Neural cell (in vitro differentiated cells): ENCODE data around the gene RAI14. TPM values are rescaled to one million over a fixed set of nuclear protein-coding genes. Genes with fewer than 3 reads are reported as not detected.
"Not testable (repeated sequence)": the region's sequence is repeated elsewhere in the genome, so short reads cannot be mapped to it uniquely, and the experiment has no call there.

Experiments
- H2AFZ ChIP-seq: fragments of 200-600, 300-800 bp; sonication (generic), shearing (Covaris generic); 2 replicates; pipeline ENCODE4 v1.6.0; 2014; ENCODE audit warnings: low read depth, mild to moderate bottlenecking, antibody characterized with exemption, low read length, moderate library complexity
- H3F3A ChIP-seq: fragments of 200-600 bp; shearing (Covaris generic); 2 replicates; pipeline ENCODE4 v1.6.1; 2016; ENCODE audit warnings: mild to moderate bottlenecking, moderate library complexity, mixed read lengths, antibody characterized with exemption, low read length; ENCODE audit not compliant: insufficient read depth, poor library complexity, severe bottlenecking
- H3K27ac ChIP-seq: fragments of 200-600, 300-800 bp; sonication (generic), shearing (Covaris generic); 2 replicates; pipeline ENCODE4 v1.5.1; 2014; ENCODE audit warnings: mild to moderate bottlenecking, low read length, moderate library complexity
- H3K27me3 ChIP-seq: fragments of 300-800, 200-600 bp; sonication (generic), shearing (Covaris generic); 2 replicates; pipeline ENCODE4 v1.6.0; 2014; ENCODE audit warnings: mild to moderate bottlenecking, low read depth, low read length, moderate library complexity; ENCODE audit not compliant: insufficient read depth
- H3K36me3 ChIP-seq: fragments of 300-800, 200-600 bp; sonication (generic), shearing (Covaris generic); 2 replicates; pipeline ENCODE4 v1.5.1; 2014; ENCODE audit warnings: mild to moderate bottlenecking, antibody characterized with exemption, low read length, moderate library complexity; ENCODE audit not compliant: insufficient read depth
- H3K4me2 ChIP-seq: fragments of 300-800, 200-600 bp; sonication (generic), shearing (Covaris generic); 2 replicates; pipeline ENCODE4 v1.6.0; 2014; ENCODE audit warnings: mild to moderate bottlenecking, low read length
- H3K4me3 ChIP-seq: fragments of 300-800, 200-600 bp; sonication (generic), shearing (Covaris generic); 2 replicates; pipeline ENCODE4 v1.5.1; 2014; ENCODE audit warnings: mild to moderate bottlenecking, low read length, moderate library complexity
- H3K79me2 ChIP-seq: fragments of 200-600 bp; shearing (Covaris generic); replicated peaks from 2 replicates; pipeline ENCODE4 v1.6.0; 2014; ENCODE audit warnings: mild to moderate bottlenecking, low read length, moderate library complexity; ENCODE audit not compliant: insufficient read depth
- H3K9ac ChIP-seq: fragments of 300-800, 200-600 bp; sonication (generic), shearing (Covaris generic); 2 replicates; pipeline ENCODE4 v1.6.1; 2016; ENCODE audit warnings: mild to moderate bottlenecking, low read length, mixed read lengths
- H3K9me2 ChIP-seq: fragments of 200-600 bp; shearing (Covaris generic); 2 replicates; pipeline ENCODE4 v1.6.1; 2016; ENCODE audit warnings: mild to moderate bottlenecking, low read length, mixed read lengths; ENCODE audit not compliant: insufficient read depth
- H3K9me3 ChIP-seq: fragments of 200-600, 300-800 bp; sonication (generic), shearing (Covaris generic); 2 replicates; pipeline ENCODE4 v1.6.1; 2016; ENCODE audit warnings: mild to moderate bottlenecking, mixed run types, low read length, moderate library complexity, mixed read lengths
- H4K20me1 ChIP-seq: fragments of 200-600 bp; shearing (Covaris generic); 2 replicates; pipeline ENCODE4 v1.6.1; 2016; ENCODE audit warnings: mild to moderate bottlenecking, mixed run types; ENCODE audit not compliant: insufficient read depth
- EP300 ChIP-seq: fragments of 450-650 bp; conservative IDR thresholded peaks from 2 replicates; pipeline ENCODE4 v1.6.1; 2014; ENCODE audit warnings: antibody characterized with exemption, mild to moderate bottlenecking, moderate library complexity; ENCODE audit not compliant: poor library complexity, severe bottlenecking
- EZH2 ChIP-seq: fragments of 200-600, 300-800 bp; shearing (Covaris generic), sonication (generic); IDR thresholded peaks from 2 replicates; pipeline ENCODE4 v1.6.1; 2014; ENCODE audit warnings: antibody characterized with exemption, low read length, borderline replicate concordance, mild to moderate bottlenecking; ENCODE audit not compliant: insufficient read depth, poor library complexity, severe bottlenecking
- POLR2AphosphoS5 ChIP-seq: IDR thresholded peaks from 2 replicates; pipeline ENCODE4 v1.6.1; 2012
- RAD21 ChIP-seq: fragments of 450-650 bp; conservative IDR thresholded peaks from 2 replicates; pipeline ENCODE4 v1.6.1; 2014; ENCODE audit warnings: antibody characterized with exemption, mild to moderate bottlenecking, moderate library complexity
- SMC3 ChIP-seq: fragments of 450-650 bp; conservative IDR thresholded peaks from 2 replicates; pipeline ENCODE4 v1.6.1; 2014; ENCODE audit warnings: antibody characterized with exemption, mild to moderate bottlenecking, moderate library complexity; ENCODE audit not compliant: poor library complexity
- TAF1 ChIP-seq: IDR thresholded peaks from 2 replicates; pipeline ENCODE4 v1.6.1; 2012; ENCODE audit warnings: low read depth
- polyA plus RNA-seq: library from polyadenylated mRNA; depleted of rRNA; stranded (reverse); fragments of >200 nt; gene quantifications from 2 replicates; pipeline ENCODE4 v1.2.3, GENCODE V29; 2014
- TF ChIP-seq, protein P1 (sequence below): fragments of 450-650 bp; IDR thresholded peaks from 2 replicates; pipeline ENCODE4 v1.5.1; 2014; ENCODE audit warnings: antibody characterized with exemption, mild to moderate bottlenecking, moderate library complexity; ENCODE audit not compliant: poor library complexity, severe bottlenecking
- TF ChIP-seq, protein P2 (sequence below): IDR thresholded peaks from 2 replicates; pipeline ENCODE4 v1.6.1; 2012; ENCODE audit warnings: borderline replicate concordance

RAI14 gene
- polyA plus RNA-seq, 1 donor from 2014 or later = 7.8 TPM

DNA sequence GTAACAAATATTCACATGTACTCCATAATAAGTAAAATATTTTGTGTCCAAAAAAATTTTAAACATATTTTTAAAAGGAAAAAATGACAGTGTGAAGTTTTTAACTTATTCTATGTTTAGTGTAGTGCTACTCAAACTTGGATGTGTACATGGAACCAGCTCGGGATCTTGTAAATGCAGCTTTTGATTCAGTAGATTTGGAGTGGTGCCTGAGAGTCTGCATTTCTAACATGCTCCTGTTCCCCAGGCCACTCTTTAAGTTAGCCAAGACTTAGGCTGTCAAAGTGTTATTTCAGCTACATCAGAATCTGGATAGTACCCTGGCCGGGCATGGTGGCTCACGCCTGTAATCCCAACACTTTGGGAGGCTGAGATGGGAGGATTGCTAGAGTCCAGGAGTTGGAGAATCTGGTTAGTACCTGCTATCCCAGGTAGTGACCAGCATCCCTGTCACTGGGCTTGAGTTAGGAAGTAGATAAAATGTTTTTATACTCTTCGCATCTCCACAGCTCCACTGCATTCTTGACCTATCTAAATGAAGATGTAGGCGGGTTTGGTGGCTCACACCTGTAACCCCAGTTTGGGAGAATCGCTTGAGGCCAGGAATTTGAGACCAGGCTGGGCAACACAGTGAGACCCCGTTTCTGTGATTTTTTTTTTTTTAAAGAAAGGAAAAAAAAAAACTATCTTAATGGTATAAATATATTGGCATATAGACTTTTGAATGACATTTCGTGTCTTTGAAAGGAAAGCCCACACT lies 122.1 kb downstream of the RAI14 start:
- H3K4me2 ChIP-seq = no peak overlapping the region
- TF ChIP-seq SMC3 = no peak
- TF ChIP-seq TAF1 = no peak
- no peak for TF ChIP-seq POLR2AphosphoS5
- no peak overlapping the region for H3K27ac ChIP-seq
- H3F3A ChIP-seq = no peaks in the 10 kb centered on the region
- no peaks in the 10 kb centered on the region for H3K9me3 ChIP-seq
- H3K9me2 ChIP-seq = no peaks in the 10 kb centered on the region
- no peak overlapping the region for H3K4me3 ChIP-seq
- H3K27me3 ChIP-seq = no peaks in the 10 kb centered on the region
- H4K20me1 ChIP-seq = no peaks in the 10 kb centered on the region
- H3K9ac ChIP-seq = no peak overlapping the region
- no peaks in the 10 kb centered on the region for H3K79me2 ChIP-seq
- no peak overlapping the region for H2AFZ ChIP-seq
- H3K36me3 ChIP-seq = no peaks in the 10 kb centered on the region

DNA sequence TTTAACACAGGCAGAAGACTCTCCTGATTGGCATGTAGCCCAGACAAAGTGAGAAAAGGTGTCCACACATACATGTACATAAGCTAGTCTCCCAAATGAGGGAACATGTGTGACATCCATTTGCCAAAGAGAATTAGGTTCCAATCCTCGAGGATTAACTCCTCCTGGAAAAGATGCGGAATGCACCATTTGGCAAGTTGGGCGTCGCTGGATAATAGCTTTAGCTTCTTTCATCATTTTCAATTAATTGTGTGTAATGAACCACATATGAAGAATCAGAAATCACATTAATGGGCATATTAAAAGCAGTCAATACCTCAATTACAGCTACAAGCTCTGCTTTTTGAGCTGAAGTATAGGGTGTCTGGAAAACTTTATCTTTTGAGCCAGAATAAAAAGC lies 127.8 kb downstream of the RAI14 start:
- H3K9me2 ChIP-seq, H3K27ac ChIP-seq, H3K9ac ChIP-seq, H2AFZ ChIP-seq, H3K79me2 ChIP-seq, H3K4me3 ChIP-seq, H3K36me3 ChIP-seq, H3K9me3 ChIP-seq, H3F3A ChIP-seq, H3K27me3 ChIP-seq, H4K20me1 ChIP-seq, H3K4me2 ChIP-seq: not testable (repeated sequence)

DNA sequence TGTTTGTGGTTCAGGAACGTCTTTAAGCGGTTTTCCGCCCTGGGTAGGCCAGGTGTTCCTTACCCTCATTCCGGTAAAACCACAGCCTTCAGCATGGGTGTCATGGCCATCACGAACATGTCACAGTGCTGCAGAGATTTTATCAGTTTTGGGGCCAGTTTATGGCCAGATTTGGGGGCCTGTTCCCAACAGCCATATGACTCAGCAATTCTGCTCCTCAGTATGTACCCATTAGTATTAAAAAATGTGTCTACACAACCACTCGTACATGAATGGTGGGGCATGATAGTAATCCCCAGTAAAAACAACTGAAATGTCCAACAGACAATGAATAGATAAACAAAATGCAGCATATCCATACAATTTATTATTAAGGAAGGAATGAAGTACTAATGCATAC lies 130.9 kb downstream of the RAI14 start:
- Histone ChIP-seq H3K27me3 (no peaks in the 10 kb centered on the region), H3K9ac (no peak overlapping the region), H2AFZ (no peak overlapping the region), H3F3A (no peaks in the 10 kb centered on the region), H3K79me2 (no peaks in the 10 kb centered on the region), H3K9me2 (no peaks in the 10 kb centered on the region), H3K4me2 (no peak overlapping the region), H3K27ac (no peak overlapping the region), H3K36me3 (no peaks in the 10 kb centered on the region), H3K4me3 (no peak overlapping the region), H4K20me1 (no peaks in the 10 kb centered on the region), H3K9me3 (no peaks in the 10 kb centered on the region)
- no peak for TF ChIP-seq POLR2AphosphoS5
- TF ChIP-seq, protein P1, sequence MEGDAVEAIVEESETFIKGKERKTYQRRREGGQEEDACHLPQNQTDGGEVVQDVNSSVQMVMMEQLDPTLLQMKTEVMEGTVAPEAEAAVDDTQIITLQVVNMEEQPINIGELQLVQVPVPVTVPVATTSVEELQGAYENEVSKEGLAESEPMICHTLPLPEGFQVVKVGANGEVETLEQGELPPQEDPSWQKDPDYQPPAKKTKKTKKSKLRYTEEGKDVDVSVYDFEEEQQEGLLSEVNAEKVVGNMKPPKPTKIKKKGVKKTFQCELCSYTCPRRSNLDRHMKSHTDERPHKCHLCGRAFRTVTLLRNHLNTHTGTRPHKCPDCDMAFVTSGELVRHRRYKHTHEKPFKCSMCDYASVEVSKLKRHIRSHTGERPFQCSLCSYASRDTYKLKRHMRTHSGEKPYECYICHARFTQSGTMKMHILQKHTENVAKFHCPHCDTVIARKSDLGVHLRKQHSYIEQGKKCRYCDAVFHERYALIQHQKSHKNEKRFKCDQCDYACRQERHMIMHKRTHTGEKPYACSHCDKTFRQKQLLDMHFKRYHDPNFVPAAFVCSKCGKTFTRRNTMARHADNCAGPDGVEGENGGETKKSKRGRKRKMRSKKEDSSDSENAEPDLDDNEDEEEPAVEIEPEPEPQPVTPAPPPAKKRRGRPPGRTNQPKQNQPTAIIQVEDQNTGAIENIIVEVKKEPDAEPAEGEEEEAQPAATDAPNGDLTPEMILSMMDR = no peak
- TF ChIP-seq, protein P2, sequence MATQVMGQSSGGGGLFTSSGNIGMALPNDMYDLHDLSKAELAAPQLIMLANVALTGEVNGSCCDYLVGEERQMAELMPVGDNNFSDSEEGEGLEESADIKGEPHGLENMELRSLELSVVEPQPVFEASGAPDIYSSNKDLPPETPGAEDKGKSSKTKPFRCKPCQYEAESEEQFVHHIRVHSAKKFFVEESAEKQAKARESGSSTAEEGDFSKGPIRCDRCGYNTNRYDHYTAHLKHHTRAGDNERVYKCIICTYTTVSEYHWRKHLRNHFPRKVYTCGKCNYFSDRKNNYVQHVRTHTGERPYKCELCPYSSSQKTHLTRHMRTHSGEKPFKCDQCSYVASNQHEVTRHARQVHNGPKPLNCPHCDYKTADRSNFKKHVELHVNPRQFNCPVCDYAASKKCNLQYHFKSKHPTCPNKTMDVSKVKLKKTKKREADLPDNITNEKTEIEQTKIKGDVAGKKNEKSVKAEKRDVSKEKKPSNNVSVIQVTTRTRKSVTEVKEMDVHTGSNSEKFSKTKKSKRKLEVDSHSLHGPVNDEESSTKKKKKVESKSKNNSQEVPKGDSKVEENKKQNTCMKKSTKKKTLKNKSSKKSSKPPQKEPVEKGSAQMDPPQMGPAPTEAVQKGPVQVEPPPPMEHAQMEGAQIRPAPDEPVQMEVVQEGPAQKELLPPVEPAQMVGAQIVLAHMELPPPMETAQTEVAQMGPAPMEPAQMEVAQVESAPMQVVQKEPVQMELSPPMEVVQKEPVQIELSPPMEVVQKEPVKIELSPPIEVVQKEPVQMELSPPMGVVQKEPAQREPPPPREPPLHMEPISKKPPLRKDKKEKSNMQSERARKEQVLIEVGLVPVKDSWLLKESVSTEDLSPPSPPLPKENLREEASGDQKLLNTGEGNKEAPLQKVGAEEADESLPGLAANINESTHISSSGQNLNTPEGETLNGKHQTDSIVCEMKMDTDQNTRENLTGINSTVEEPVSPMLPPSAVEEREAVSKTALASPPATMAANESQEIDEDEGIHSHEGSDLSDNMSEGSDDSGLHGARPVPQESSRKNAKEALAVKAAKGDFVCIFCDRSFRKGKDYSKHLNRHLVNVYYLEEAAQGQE = no peak
- TF ChIP-seq EP300 = no peak
- no peak for TF ChIP-seq RAD21
- no peak for TF ChIP-seq TAF1
- TF ChIP-seq EZH2 = no peak
